Fibroblast of lung (primary cell): ENCODE data around the gene ABCB11. TPM values are rescaled to one million over a fixed set of nuclear protein-coding genes. Genes with fewer than 3 reads are reported as not detected.

Source experiments
- DNase-seq, 2 donors: peaks; one replicate each; pipeline versions ENCODE4 v3.0.0 to v3.0.0-alpha.2; 2010; ENCODE audit warnings: low read depth in 2 of 2
- H2AFZ ChIP-seq: 2 replicates; pipeline ENCODE4 v1.5.1; 2012; ENCODE audit warnings: low read length, control low read depth, inconsistent platforms
- H3K27ac ChIP-seq: 2 replicates; pipeline ENCODE4 v1.5.1; 2011; ENCODE audit warnings: low read length, control low read depth; ENCODE audit not compliant: insufficient read depth
- H3K27me3 ChIP-seq: 2 replicates; pipeline ENCODE4 v1.5.1; 2011; ENCODE audit warnings: mild to moderate bottlenecking, low read length; ENCODE audit not compliant: control insufficient read depth, insufficient read depth
- H3K36me3 ChIP-seq: 2 replicates; pipeline ENCODE4 v1.5.1; 2011; ENCODE audit warnings: low read length; ENCODE audit not compliant: control insufficient read depth, insufficient read depth
- H3K4me1 ChIP-seq: 2 replicates; pipeline ENCODE4 v1.5.1; 2011; ENCODE audit warnings: low read length; ENCODE audit not compliant: control insufficient read depth, insufficient read depth; ENCODE audit errors: extremely low read depth
- H3K4me2 ChIP-seq: 2 replicates; pipeline ENCODE4 v1.5.1; 2011; ENCODE audit warnings: low read length, control low read depth; ENCODE audit not compliant: insufficient read depth; ENCODE audit errors: extremely low read depth
- H3K4me3 ChIP-seq, 4 experiments: fragments of 200-600 bp in 1 of 4; sonication (generic) in 1 of 4; replicated peaks in 1 of 4; 2 replicates each; pipeline ENCODE4 v1.5.1; 2011 to 2016; ENCODE audit warnings: low read length in 4 of 4, low read depth in 3 of 4, mild to moderate bottlenecking in 3 of 4, control low read depth in 2 of 4, inconsistent platforms in 1 of 4, mixed read lengths in 1 of 4; ENCODE audit not compliant: insufficient read depth in 1 of 4; ENCODE audit errors: control extremely low read depth in 1 of 4
- H3K79me2 ChIP-seq: 2 replicates; pipeline ENCODE4 v1.5.1; 2012; ENCODE audit warnings: mild to moderate bottlenecking, low read length, inconsistent platforms; ENCODE audit not compliant: control insufficient read depth, insufficient read depth
- H3K9ac ChIP-seq: 2 replicates; pipeline ENCODE4 v1.5.1; 2011; ENCODE audit warnings: mild to moderate bottlenecking, low read length, control low read depth; ENCODE audit not compliant: insufficient read depth
- H3K9me3 ChIP-seq: 2 replicates; pipeline ENCODE4 v1.5.1; 2012; ENCODE audit warnings: low read depth, low read length; ENCODE audit not compliant: control insufficient read depth, insufficient read depth
- H4K20me1 ChIP-seq: 2 replicates; pipeline ENCODE4 v1.5.1; 2011; ENCODE audit warnings: low read length; ENCODE audit not compliant: control insufficient read depth, insufficient read depth; ENCODE audit errors: extremely low read depth
- CTCF ChIP-seq, 2 donors: IDR thresholded peaks in 1 of 2; conservative IDR thresholded peaks in 1 of 2; 1 replicate in 1 of 2; 2 replicates in 1 of 2; pipeline ENCODE4 v1.5.1; 2011 to 2012; ENCODE audit warnings: low read length in 2 of 2, control low read depth in 1 of 2, inconsistent platforms in 1 of 2, low read depth in 1 of 2, mild to moderate bottlenecking in 1 of 2
- EZH2 ChIP-seq: IDR thresholded peaks from 2 replicates; pipeline ENCODE4 v1.5.1; 2012; ENCODE audit warnings: low read length, control low read depth, mild to moderate bottlenecking; ENCODE audit errors: missing control alignments
- polyA plus RNA-seq, 2 donors: library from polyadenylated mRNA; depleted of rRNA in 1 of 2; stranded (reverse) in 1 of 2; unstranded in 1 of 2; fragments of >200 nt; gene quantifications; 2 replicates each; pipeline ENCODE4 v1.2.1, GENCODE V29; 2011 to 2012; ENCODE audit warnings: missing spikeins in 1 of 2
- total RNA-seq: library from RNA; depleted of rRNA; stranded (reverse); fragments of >200 nt; gene quantifications from 2 replicates; pipeline ENCODE4 v1.2.1, GENCODE V29; 2014

The ABCB11 gene
- total and polyA plus RNA-seq, 2 donors (not counting 1 experiment from before 2014, with no cell fraction given) = not detected

DNA sequence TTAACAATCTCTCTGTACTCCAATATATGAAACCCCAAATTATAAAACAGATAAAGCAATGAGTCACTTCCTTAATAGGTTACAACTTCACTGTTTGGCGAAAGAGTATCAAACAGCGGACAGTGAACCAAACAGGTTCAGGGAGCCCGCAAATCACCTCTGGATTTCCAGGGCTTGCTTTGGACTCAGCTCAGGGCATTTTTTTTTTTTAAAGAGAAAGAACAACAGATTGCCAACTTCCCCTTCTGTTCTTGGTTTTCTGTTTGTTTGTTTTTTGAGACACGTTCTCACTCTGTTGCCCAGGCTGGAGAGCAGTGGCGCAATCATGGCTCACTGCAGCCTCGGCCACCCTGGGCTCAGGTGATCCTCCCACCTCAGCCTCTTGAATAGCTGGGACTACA lies 52.7 kb downstream of the ABCB11 start:
- H3K4me3 ChIP-seq = no peak overlapping the region
- H3K36me3 ChIP-seq = no peaks in the 10 kb centered on the region
- no peak overlapping the region for H2AFZ ChIP-seq
- no peak overlapping the region for H3K27ac ChIP-seq
- no peaks in the 10 kb centered on the region for H4K20me1 ChIP-seq
- DNase-seq = peak in 1 of 2 donors; percentile 22
- H3K9me3 ChIP-seq = no peaks in the 10 kb centered on the region
- H3K79me2 ChIP-seq = no peaks in the 10 kb centered on the region
- TF ChIP-seq CTCF (conservative IDR thresholded peaks at IDR 0.05 in 1 of 2, IDR thresholded peaks at IDR 0.05 in 1 of 2; ENCODE audit: low read depth in 1 of 2, low read length in 2 of 2) (no peak), EZH2 (no peak)
- H3K4me2 ChIP-seq = no peak overlapping the region
- H3K27me3 ChIP-seq = no peaks in the 10 kb centered on the region
- H3K4me1 ChIP-seq = no peaks in the 10 kb centered on the region
- H3K9ac ChIP-seq = no peak overlapping the region

GRCh38 chr2:168977608-168978007 lies 53.5 kb downstream of the ABCB11 start:
- Histone ChIP-seq H4K20me1 (no peaks in the 10 kb centered on the region), H2AFZ (no peak overlapping the region), H3K36me3 (no peaks in the 10 kb centered on the region), H3K9me3 (no peaks in the 10 kb centered on the region), H3K27me3 (no peaks in the 10 kb centered on the region), H3K27ac (no peak overlapping the region), H3K4me1 (no peaks in the 10 kb centered on the region), H3K4me3 (no peak overlapping the region), H3K79me2 (no peaks in the 10 kb centered on the region), H3K9ac (no peak overlapping the region), H3K4me2 (no peak overlapping the region)
- TF ChIP-seq EZH2 = no peak
- TF ChIP-seq CTCF (conservative IDR thresholded peaks at IDR 0.05 in 1 of 2, IDR thresholded peaks at IDR 0.05 in 1 of 2; ENCODE audit: low read depth in 1 of 2, low read length in 2 of 2) = no peak
- no peak for DNase-seq

GRCh38 chr2:168976034-168976654 lies 55.0 kb downstream of the ABCB11 start:
- no peaks in the 10 kb centered on the region for H3K9me3 ChIP-seq
- H3K9ac ChIP-seq = no peak overlapping the region
- H2AFZ ChIP-seq = no peak overlapping the region
- H3K27me3 ChIP-seq = no peaks in the 10 kb centered on the region
- no peak overlapping the region for H3K4me3 ChIP-seq
- TF ChIP-seq EZH2 = no peak
- TF ChIP-seq CTCF (conservative IDR thresholded peaks at IDR 0.05 in 1 of 2, IDR thresholded peaks at IDR 0.05 in 1 of 2; ENCODE audit: low read depth in 1 of 2, low read length in 2 of 2) = no peak
- no peaks in the 10 kb centered on the region for H3K79me2 ChIP-seq
- H3K27ac ChIP-seq = no peak overlapping the region
- no peaks in the 10 kb centered on the region for H3K36me3 ChIP-seq
- H4K20me1 ChIP-seq = no peaks in the 10 kb centered on the region
- peak in 1 of 2 donors; percentile 4 for DNase-seq
- no peak overlapping the region for H3K4me2 ChIP-seq
- no peaks in the 10 kb centered on the region for H3K4me1 ChIP-seq
